ENCODE data around the gene TEX13D. TPM values are rescaled to one million over a fixed set of nuclear protein-coding genes. Genes with fewer than 3 reads are reported as not detected.

The TEX13D gene
- total and polyA plus RNA-seq, 2 donors (not counting 3 experiments of a cell fraction or from before 2014, with no cell fraction given): not detected

DNA sequence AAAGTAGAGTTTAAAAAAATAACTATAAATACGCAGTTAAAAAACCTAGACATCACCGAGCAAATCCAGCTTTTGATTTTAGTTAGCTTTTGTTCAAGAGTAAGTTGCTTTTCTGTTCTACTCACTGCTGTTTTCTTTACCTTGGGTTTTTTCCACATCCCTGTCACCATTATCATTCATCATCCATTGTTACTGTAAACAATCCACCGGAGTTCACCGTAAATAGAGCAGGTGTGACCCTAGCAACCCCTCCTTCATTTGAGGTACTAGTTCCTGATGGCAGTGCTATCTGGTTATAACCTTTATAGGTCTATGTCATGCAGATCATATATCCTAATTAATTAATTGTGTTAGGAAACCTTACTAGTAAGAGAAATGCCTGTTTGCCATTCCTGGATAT, 43.0 kb upstream of the TEX13D start:
- H3K36me3 ChIP-seq (ENCODE audit: control insufficient read depth in 2 of 2, extremely low read depth in 1 of 2, insufficient read depth in 2 of 2, low read length in 2 of 2): no peaks in the 10 kb centered on the region
- H3K9me1 ChIP-seq (replicated peaks; ENCODE audit: control insufficient read depth, extremely low read depth, insufficient read depth, low read length): no peaks in the 10 kb centered on the region
- no peaks in the 10 kb centered on the region for H4K20me1 ChIP-seq (replicated peaks; ENCODE audit: control insufficient read depth, extremely low read depth, insufficient read depth, low read length)
- H3K79me2 ChIP-seq (ENCODE audit: control insufficient read depth, insufficient read depth, low read length): no peaks in the 10 kb centered on the region
- no peaks in the 10 kb centered on the region for H3K4me1 ChIP-seq (ENCODE audit: control insufficient read depth, extremely low read depth, insufficient read depth, low read length)
- no TSS peak for BruUV-seq (replicated peaks)
- DNase-seq (ENCODE audit: low read depth, low spot score): no peak
- H3K27ac ChIP-seq (ENCODE audit: insufficient read depth, low read depth, low read length): no peak overlapping the region
- no peak for TF ChIP-seq POLR2AphosphoS5 (IDR thresholded peaks at IDR 0.05; ENCODE audit: insufficient read depth, low read depth, low read length)
- TF ChIP-seq GATA2 (IDR thresholded peaks at IDR 0.05; ENCODE audit: insufficient read depth, insufficient read length, low read depth, low read length): no peak
- no peak for TF ChIP-seq MYC (IDR thresholded peaks at IDR 0.05; ENCODE audit: low read depth, low read length)
- TF ChIP-seq, protein P1, sequence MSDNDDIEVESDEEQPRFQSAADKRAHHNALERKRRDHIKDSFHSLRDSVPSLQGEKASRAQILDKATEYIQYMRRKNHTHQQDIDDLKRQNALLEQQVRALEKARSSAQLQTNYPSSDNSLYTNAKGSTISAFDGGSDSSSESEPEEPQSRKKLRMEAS (IDR thresholded peaks at IDR 0.05; ENCODE audit: insufficient read depth, insufficient read length): no peak
- TF ChIP-seq, protein P2, sequence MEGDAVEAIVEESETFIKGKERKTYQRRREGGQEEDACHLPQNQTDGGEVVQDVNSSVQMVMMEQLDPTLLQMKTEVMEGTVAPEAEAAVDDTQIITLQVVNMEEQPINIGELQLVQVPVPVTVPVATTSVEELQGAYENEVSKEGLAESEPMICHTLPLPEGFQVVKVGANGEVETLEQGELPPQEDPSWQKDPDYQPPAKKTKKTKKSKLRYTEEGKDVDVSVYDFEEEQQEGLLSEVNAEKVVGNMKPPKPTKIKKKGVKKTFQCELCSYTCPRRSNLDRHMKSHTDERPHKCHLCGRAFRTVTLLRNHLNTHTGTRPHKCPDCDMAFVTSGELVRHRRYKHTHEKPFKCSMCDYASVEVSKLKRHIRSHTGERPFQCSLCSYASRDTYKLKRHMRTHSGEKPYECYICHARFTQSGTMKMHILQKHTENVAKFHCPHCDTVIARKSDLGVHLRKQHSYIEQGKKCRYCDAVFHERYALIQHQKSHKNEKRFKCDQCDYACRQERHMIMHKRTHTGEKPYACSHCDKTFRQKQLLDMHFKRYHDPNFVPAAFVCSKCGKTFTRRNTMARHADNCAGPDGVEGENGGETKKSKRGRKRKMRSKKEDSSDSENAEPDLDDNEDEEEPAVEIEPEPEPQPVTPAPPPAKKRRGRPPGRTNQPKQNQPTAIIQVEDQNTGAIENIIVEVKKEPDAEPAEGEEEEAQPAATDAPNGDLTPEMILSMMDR (IDR thresholded peaks at IDR 0.05; ENCODE audit: extremely low read depth in 1 of 2, insufficient read depth in 1 of 2, low read depth in 1 of 2, low read length in 2 of 2): no peak
- no peak for TF ChIP-seq JUN (IDR thresholded peaks at IDR 0.05; ENCODE audit: borderline replicate concordance, insufficient read depth, insufficient read length, low read depth)
- TF ChIP-seq POLR2A (IDR thresholded peaks at IDR 0.05; ENCODE audit: low read depth, low read length): no peak
- no peak for TF ChIP-seq FOS (IDR thresholded peaks at IDR 0.05; ENCODE audit: borderline replicate concordance, insufficient read depth, low read length)
- TF ChIP-seq EZH2 (IDR thresholded peaks at IDR 0.05; ENCODE audit: borderline replicate concordance, low read depth, low read length, severe bottlenecking): no peak
- POLR2A ChIA-PET: no interaction called here
- H2AFZ ChIP-seq (ENCODE audit: low read depth, low read length): no peak overlapping the region
- intact Hi-C loops (cut with micrococcal nuclease) (no loop called here), dilution Hi-C loops (cut with MboI; ENCODE audit: extremely low pct_ligation_motif_present, low sequenced_read_pairs) (no loop called here)
- CTCF ChIA-PET: no interaction called here
- no peaks in the 10 kb centered on the region for H3K9me3 ChIP-seq (replicated peaks; ENCODE audit: control insufficient read depth, insufficient read depth, low read length)
- no peak overlapping the region for H3K9ac ChIP-seq (replicated peaks; ENCODE audit: extremely low read depth, insufficient read depth, low read length)
- H3K4me2 ChIP-seq (ENCODE audit: insufficient read depth, low read length): no peak overlapping the region
- no peak for FAIRE-seq
- H3K4me3 ChIP-seq (replicated peaks in 1 of 3; ENCODE audit: insufficient read depth in 1 of 3, low read depth in 1 of 3, low read length in 3 of 3): no peak overlapping the region
- H3K27me3 ChIP-seq (ENCODE audit: control insufficient read depth in 2 of 2, insufficient read depth in 2 of 2, low read length in 2 of 2): no peaks in the 10 kb centered on the region
